GM18498 (cell line): Measurements from ENCODE around the gene ZNF514.
"Not testable (repeated sequence)": the region's sequence is repeated elsewhere in the genome, so short reads cannot be mapped to it uniquely, and the experiment has no call there.

Source experiments
- ATAC-seq: cut with Tn5 transposase; IDR thresholded peaks from one replicate; pipeline ENCODE4 v1.9.1; 2021; ENCODE audit warnings: mild to moderate bottlenecking, moderate library complexity; ENCODE audit not compliant: unreplicated experiment

Gene ZNF514

DNA sequence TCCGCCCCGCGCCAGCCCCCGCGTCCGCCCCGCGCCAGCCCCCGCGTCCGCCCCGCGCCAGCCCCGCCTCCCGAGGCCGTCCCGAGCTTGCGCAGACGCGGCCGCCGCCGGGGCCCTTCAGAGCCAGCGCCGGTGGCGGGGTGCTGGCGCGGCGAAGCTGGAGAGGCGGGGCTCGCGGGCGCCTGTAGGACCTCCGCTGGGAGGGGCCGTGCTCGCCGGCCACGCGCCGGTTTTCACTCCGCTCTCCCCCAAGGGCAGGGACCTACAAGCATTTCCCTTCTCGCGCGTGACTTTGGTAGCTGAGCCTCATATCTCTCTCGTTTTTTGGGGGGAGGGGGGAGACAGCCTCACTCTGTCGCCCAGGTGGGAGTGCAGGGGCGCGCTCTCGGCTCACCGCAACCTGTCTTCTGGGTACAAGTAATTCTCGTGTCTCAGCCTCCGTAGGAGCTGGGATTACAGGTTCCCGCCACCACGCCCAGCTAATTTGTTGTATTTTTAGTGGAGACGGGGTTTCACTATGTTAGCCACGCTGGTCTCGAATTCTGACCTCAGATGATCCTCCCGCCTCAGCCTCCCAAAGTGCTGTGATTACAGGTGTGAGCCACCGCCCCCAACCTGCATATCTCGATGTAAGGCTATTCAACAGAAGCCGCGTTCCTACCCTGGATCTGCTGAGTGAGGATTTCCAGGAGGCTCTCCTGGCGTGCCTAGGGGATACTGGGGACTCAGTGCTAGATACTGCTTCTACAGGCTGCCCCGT, at the start of gene ZNF514:
TSS of gene ZNF514 (minus strand) at position 159 of the 760 bp plus-strand sequence. CDS start 6,595 bp downstream, outside the sequence.
- ATAC-seq: peak; percentile 94

DNA sequence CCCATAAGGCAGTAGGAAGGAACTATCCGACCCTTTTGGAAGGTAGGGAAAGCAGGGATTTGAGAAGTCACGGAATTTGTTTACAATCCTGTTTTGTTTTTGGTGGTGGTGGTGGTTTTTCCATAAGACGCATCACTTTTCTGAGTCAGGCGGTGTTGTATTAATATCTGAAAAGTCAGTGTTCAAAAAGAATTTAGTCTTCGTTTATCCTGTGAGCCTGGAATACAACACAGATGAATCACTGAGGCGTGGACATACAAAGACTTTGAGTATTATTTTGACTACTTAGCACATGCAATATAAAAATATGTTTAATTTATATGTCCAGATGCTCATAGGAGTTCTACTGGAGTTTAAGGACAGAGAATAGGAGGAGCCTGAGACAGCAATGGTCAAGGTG, 48.5 kb upstream of the ZNF514 start:
- no peak for ATAC-seq

DNA sequence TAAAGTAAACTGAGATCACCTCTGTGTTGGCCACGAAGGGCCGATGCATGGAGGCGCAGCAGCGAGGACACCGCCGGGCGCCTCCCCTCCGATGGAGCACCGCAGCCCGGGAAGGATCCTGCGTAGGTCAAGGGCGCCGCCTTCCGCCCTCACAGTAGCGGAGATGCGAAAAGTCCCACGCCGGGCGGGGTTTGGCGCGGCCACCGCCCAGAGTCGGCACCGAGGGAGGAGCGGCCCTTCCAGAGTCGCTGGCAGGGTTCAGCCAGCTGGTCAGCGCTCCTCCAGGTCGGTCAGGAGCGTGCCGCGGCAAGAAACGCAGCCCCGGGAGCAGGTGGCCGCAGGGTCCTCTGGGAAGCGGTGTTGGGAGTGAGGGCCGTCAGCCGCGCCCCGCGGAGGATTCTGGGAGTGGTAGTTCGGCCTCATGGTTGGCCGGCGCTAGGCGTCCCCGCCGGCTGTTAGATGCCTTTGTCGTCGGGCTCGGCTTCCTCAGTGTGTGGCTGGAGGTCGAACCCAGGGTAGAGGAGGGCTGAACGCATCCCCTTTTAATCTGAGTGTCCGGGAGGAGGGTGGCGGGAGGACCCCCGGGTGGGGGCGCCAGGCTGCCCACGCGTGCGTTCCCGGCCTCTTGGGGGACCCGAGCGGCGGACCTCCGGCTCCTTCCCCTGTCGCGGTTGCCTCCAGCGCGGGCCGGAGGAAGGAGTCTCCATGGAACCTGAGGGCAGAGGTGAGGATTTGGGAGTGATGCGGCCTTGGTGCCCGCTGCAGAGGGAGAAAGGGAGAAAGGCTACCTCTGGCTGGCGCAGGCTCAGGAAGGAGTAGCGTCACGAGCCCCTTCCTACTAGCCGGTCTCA, 47.7 kb upstream of the ZNF514 start, which contains the start of gene ZNF892:
TSS of gene ZNF892 (plus strand) at position 411 of the 851 bp plus-strand sequence. CDS start at position 706, 295 bp downstream.
- peak; percentile 97 for ATAC-seq

DNA sequence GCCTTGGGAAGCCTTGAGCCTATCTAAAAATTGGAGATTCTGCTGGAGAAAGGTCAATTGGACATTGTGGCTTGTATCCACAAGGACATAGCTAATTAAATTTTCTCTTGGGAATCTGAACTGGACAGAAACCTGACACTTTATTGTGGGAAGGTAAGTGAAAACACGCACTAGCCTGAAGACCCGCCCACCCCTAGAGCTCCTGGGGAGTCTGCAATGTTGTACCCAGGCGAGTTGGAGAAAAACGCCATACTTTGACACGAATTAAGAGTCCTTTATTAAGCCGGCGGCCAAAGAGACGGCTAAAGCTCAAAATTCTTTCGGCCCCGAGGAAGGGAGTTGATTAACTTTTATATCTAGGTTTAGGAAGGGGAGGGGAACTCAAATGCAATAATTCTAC, 46.4 kb upstream of the ZNF514 start:
- no peak for ATAC-seq

DNA sequence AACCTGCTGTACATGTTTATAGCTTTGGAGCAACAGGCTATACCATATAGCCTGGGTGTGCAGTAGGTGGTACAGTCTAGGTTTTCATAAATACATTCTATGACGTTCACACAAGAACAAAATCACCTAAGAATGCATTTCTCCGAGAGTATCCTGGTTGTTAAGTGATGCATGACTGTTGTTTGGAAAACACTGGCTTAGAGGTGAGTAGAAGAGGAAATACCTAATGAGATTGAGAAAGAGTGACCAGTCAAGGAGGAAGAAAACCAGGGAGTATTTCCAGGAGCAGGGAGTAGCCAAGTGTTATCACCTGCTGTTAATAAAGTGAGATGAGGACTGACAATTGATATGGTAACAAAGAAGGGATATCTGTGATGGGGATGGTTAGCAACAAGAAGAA, 44.7 kb upstream of the ZNF514 start:
- no peak for ATAC-seq

DNA sequence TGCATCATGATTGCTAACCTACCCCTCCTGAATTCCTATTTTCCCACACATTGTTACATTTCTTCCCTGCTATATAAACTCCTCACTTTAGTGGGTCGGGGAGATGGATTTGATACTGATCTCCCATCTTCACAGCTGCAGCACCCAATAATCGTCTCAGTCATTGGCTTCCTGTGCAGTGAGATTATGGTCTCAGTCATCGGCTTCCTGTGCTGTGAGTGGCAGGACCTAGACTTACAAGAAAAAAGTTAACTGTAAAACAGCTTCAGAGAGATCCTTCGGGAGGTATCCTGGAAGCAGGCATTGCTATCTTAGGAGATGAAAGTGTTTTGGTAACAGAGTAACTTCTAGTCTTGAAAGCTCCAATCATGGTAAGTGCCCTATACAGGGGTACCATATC, 44.3 kb upstream of the ZNF514 start:
- ATAC-seq: no peak

DNA sequence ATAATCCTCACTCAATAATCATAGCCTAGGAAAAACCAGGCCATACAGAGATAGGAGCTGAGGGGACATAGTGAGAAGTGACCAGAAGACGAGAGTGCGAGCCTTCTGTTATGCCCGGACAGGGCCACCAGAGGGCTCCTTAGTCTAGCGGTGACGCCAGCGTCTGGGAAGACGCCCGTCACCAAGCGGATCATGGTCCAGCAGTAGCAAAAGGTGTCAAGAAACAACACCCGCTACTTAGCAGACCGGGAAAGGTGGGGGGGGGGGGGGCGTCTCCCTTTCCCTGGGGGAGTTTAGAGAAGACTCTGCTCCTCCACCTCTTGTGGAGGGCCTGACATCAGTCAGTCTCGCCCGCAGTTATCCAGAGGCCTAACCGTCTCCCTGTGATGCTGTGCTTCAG, 33.3 kb upstream of the ZNF514 start:
- ATAC-seq: not testable (repeated sequence)

DNA sequence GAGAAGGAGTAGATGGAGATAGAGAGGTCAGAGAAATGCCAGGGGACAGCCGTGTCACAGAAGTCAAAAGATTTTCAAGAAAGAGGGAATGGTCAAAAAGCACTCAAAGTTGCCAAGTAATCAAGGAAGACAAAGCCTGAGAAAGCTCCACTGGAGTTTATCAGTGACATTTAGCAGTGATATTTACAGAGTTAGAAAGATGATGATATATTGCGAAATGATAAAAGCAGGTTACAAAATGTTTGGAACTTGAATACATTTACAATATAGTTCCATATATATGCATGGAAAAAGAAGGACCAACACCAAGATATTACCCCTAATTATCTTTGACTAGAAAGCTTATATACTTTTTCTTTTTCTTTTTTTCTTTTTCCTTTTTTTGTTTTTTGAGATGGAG, 26.3 kb upstream of the ZNF514 start:
- no peak for ATAC-seq

DNA sequence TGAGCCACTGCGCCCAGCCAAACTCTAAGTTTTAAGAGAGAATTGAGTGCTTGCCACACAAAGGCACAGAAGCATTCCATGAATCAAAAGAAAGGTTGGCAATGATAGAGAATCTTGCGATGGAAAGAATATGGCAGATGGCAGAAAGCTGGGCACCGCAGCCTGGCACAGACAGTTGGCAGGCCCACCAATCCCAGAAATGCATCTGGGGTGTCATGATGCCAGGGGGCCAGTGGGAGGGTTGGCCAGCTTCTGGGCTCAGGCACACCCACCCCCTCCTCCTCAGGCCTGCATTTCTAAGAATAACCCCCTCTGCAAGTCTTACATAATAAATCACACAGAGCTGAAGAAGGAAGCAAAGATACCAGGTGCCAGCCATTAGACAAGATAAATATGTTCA, 25.5 kb upstream of the ZNF514 start:
- ATAC-seq: no peak

DNA sequence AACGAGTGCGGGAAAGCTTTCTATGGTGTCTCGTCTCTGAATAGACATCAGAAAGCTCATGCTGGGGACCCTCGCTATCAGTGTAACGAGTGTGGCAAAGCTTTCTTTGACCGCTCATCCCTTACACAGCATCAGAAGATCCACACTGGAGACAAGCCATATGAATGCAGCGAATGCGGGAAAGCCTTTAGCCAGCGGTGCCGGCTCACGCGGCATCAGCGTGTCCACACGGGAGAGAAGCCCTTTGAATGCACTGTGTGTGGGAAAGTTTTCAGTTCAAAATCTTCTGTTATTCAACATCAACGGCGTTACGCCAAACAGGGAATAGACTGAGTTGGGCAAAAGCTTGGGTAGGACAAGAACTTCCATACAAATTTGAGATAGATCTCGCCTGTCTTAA, 22.1 kb upstream of the ZNF514 start:
- ATAC-seq: no peak

DNA sequence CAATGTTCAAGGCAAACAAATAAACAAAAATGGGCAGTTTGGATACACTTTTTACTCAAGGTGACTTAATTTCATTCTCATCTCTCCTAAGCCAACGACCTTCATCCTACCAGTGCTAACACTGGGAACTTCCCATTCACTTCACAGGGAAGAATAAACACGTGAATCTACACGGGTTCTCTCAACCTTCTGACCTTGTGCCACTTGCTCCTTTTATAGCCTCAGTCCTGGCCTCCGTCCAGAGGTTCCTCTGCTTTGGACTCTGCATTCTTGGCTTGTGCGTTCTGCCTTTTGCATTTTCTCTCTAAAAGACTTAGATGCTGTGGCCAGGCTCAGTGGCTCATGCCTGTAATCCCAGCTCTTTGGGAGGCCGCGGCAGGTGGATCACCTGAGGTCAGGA, 19.8 kb upstream of the ZNF514 start:
- no peak for ATAC-seq

DNA sequence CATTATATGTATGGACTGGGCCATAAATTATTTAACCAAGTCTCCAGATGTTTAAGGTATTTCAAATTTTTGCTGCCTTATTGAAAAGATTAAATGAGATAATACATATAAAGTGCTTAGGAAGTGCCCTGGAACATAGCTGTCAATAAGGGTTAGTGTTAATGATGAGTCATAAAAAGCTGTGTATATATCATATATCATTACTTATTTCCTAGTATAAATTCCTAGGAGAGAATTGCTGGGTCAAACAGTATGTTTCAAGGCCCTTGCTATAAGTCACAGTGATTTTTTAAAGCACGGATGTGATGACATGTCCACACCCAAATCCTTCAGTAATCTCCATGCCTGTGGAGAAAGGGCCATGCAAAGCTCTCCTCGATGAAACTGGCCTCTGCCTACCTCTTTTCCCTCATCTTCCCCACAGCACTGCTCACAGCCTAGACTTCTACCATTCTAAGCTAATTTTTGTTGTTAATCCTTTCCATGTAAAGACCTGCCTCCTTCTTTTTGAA, 14.4 kb upstream of the ZNF514 start:
- no peak for ATAC-seq

DNA sequence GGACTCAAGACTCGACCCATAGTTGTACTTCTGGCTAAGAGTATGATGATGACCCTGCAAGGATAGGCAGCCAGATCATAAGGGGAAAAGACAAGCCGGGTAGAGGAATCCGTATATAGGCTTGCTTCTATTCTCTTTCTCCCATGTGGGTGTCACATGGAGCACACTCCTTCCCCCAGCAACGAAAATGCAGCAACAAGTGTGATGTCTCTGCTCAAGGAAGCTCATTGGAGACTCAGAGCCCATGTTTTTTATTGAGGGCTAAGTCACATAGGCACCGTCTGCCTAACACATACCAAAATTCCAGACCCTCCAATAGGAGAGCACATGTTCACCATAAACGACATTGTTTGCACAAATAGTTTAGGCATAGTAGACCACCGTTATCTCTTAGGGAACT, 12.3 kb upstream of the ZNF514 start:
- ATAC-seq: no peak

DNA sequence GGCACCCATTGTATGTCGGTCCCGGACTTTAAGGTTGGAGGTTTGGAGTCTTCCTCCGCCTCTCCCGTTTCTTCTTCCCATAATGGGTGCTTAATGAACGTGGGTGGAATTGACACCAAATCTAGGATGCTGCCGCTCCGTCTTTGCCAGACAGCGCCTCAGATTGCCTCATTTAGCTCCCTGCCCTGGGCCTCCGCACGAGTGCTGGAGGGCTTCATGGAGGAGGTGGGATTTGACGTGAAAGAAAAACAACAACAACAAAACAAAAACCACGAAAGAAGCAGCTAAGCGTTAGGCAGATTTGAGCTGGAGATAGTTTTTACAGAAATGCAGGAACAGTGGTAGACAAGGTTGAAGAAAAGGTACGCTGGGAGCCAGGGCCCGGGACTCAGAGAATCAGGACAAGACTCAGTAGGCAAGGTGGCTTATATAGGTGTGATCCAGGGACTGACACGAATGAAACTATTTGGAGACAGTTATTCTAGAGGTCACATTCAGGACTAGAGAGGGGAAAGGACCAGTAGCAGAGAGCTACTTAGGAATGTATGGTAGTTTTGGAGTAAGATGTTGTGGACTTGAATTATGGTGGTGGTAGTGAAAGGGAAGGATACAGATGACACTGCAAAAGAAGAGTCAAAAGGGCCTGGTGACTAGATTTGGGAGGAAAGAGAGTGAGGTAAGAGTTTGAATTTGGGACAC, 6.6 kb upstream of the ZNF514 start:
- ATAC-seq: peak; percentile 25

DNA sequence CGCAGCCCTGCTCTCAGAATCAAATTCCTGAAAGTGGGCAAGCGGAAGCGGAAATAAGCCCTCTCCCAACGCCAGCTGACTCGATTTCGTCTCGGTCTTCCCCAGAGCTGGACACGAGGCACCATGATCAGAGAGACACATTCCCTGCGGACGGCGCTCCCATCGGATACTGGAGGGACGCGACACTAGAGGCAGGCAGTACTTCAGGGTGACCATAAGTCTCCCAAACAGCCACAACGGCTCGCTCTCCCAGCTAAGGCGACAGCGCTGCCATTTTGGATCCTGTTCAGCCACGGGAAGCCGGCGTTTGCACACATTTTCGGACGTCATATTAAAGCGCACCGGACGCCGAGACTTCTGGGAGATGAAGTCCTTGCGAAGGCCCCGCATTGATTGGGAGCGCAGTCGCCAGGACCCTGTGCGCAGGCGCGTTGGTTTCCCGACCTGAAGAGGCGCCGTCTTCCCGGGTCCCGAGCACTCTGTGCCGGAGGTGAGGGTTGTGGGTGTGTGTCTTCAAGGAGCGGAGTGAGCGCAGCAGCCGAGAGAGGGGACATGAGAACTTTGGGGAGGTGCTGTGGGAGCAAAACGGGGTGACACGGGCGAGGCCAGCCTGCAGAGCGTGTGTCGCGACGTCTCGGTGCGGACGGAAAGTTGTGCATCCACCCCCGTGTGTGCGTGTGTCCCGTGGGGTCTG, 5.9 kb upstream of the ZNF514 start, which contains the start of gene ZNF2:
TSS of gene ZNF2 (plus strand) at position 439 of the 694 bp plus-strand sequence. CDS start 10,418 bp downstream, outside the sequence.
- peak; percentile 94 for ATAC-seq

DNA sequence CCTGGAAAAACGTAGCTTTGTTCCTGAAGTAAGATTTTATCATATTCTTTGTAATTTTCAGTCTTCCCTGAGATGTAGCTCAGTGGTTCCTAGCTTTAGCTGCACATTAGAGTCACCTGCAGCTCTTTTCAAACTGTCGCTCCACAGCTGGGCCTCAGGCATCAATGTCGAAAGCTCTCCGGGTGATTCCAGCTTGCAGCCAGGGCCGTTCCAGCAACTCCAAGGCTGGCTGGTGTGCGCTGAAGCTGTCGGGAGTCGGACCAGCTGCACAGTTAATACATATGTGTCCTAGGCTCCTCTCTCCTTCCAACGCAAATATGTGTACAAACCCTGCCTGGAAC, 5.4 kb upstream of the ZNF514 start:
- ATAC-seq: peak; percentile 13

DNA sequence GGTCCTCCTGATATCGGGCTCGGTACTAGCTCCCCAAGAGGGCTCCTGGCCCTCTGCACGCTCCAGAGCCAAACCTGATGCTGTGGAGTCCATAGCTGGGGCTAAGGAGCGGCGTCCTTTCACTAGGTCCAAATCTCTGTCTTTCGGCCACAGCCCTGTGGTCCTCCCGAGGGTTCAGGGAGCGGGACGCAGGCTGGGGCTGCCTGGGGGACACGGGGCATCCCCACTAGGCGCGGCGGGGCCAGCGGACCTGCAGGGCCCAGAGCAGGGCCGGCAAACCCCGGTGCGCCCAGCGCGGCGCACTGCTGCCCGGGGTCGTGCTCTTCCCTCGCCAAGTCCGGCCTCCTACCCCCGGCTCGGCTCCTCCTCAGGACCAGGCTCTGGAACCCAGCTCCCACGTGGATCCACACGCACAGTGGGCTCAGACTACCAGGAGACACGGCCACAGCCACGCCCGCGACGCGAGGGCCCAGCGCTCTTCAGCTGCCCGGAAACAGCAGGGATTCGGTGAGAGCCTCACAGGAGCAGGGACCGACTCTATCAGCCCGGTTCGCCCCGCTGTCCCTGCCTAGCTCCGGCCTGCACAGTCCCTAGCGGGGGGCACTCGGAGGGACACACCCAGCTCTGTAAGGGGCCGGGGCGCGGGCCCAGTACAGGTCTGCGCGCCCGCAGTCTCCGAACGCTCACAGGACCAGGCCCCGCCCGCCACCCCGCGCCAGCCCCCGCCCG, 593 bp downstream of the ZNF514 start:
- ATAC-seq: peak; percentile 63

DNA sequence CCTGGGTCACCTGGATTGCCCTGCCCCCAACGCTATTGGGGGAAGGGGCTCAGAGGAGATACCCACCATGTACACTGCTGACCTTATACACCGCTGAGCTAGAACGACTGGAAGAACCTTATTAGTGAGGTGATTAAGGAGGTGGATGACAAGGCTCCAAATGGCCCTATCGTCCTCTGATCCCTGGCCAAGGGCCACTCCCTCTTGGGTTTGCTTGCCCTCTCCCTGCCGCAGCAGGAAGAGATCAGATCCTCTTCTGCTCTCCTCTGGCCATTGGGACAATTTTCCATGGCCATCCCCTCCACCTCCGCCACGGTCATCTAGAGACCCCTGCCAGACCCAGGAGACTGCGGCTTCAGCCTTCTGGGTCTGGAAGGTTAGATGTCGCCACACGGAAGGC, 1.2 kb downstream of the ZNF514 start:
- ATAC-seq: no peak

DNA sequence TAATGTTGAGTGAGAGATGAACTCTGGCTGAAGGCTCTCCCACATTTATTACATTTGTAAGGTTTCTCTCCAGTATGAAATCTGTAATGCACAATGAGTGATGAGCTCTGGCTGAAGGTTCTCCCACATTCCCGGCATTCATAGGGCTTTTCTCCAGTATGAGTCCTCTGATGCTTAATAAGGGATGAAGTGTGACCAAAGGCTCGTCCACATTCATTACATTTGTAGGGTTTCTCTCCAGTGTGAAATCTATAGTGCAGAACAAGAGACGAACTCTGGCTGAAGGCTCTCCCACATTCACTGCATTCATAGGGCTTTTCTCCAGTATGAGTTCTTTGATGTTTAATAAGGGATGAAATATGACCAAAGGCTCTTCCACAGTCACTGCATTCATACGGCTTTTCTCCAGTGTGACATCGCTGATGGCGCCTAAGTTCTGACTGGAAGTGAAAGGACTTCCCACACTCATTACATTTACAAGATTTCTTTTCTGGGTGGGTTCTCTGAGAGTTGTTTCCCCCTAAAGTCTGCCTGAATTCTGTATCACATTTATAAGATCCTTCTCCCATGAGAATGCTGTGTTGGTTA, 10.2 kb downstream of the ZNF514 start:
- no peak for ATAC-seq

DNA sequence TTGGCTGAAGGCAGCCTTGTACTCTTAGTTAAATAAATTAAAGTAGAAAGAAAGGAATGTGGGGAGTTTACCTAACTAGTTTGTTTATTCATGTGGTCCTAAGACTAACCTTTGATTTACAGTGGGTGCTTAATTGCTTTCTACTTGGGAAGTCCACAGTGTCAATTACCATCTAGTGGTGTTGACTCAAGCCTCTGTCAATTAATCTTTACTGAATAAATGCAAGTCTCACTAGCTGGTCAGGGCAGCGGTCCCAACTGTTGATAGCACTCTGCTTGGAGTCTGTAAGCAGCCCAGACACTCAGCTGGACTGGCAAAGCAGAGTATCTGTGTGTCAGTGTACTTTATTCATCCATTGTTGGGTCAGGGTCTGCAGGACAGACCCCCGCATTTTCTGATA, 15.8 kb downstream of the ZNF514 start:
- no peak for ATAC-seq
